AG09319 (cell line): ENCODE data around the gene C9orf50.

ENCODE experiments used
- DNase-seq: peaks from one replicate; pipeline ENCODE4 v3.0.0-alpha.2; 2010; ENCODE audit warnings: low read depth; ENCODE audit errors: extremely low read depth
- TF ChIP-seq, protein P1 (sequence below): IDR thresholded peaks from 2 replicates; pipeline ENCODE4 v1.5.1; 2011; ENCODE audit warnings: low read depth, mild to moderate bottlenecking, inconsistent platforms, low read length, moderate library complexity

The C9orf50 gene

DNA sequence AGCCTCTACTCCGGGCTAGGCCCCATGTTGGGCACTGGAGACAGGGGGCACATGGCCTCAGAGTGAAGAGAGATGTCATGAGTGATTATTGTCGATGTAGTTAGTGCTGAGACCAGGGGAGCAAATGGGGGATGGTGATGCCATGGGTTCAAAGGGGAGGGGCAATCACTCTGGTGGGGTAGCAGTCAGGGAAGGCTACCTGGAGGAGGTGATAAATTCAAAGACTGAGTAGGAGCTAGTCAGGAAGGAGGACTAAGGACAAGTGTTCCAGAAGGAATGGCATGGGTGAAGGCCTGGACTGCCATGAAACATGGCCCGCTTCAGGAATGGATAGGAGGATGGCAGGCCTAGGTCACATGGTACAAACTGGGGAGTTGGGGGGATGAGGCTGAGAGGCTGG is 41.6 kb downstream of the C9orf50 start:
- no peak for DNase-seq
- TF ChIP-seq, protein P1, sequence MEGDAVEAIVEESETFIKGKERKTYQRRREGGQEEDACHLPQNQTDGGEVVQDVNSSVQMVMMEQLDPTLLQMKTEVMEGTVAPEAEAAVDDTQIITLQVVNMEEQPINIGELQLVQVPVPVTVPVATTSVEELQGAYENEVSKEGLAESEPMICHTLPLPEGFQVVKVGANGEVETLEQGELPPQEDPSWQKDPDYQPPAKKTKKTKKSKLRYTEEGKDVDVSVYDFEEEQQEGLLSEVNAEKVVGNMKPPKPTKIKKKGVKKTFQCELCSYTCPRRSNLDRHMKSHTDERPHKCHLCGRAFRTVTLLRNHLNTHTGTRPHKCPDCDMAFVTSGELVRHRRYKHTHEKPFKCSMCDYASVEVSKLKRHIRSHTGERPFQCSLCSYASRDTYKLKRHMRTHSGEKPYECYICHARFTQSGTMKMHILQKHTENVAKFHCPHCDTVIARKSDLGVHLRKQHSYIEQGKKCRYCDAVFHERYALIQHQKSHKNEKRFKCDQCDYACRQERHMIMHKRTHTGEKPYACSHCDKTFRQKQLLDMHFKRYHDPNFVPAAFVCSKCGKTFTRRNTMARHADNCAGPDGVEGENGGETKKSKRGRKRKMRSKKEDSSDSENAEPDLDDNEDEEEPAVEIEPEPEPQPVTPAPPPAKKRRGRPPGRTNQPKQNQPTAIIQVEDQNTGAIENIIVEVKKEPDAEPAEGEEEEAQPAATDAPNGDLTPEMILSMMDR, result no peak

DNA sequence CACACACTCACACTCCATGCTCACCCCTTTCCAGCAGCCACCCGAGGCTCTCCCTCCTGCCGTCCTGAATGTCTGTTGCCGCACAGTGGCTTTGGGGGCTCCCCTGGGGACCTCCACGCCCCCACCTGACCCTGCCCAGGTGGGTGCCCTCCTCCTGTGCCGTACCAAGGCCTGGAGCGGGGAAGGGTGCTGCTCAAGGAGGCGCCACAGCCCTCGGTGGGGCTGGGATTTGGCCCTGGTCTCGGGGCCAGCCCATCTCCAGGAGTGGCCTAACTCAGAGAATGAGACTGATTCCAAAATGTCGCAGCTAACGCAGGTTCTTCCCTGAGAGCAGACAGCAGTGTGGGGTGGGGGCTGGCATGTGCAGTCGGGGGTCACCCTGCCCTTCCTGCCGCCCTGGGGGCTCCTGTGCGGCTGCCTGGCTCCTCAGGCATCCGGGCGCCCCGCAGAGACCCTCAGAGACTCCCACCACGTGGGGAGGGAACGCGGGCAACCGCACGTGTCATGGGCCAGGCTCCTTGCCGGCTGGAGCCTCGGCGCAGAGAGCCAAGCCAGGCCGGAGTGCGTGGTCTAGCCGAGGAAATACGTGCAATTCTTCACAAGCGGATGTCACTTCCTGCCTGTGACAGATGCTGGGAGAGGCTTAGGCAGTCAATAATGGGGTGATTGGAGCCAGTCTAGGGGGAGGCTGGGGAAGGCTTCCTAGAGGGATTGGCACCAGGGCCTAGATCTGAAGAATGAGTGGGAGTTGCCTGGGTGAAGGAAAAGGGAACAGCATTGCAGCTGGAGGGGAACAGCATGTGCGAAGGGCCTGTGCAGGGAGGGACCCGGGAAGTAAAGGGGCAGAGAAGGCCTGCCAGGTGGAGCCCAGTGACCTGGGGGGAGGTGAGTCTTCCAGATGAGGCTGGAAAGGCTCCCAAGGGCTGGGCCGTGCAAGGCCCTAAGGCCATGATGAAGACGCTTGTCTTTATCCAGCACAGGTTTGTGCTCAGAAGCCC is 44.1 kb downstream of the C9orf50 start:
- no peak for DNase-seq
- TF ChIP-seq, protein P1, result no peak

DNA sequence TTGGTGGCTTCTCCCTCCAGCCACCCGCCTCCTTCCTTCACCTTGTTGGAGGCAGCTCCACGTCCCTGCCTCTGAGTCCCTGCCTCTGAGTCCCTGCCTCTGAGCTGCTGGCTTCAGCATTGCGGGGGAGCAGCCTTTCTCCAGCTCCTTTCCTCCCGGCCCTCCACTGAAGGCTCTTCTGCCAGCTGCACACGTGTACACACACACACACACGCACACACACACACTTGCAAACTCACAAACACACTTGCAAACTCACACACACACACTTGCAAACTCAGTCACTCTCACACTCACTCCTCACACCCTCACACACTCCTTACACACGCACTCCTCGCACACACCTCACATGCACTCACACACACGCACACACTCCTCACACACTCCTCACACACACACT is 45.1 kb downstream of the C9orf50 start:
- TF ChIP-seq, protein P1, result no peak
- no peak for DNase-seq

DNA sequence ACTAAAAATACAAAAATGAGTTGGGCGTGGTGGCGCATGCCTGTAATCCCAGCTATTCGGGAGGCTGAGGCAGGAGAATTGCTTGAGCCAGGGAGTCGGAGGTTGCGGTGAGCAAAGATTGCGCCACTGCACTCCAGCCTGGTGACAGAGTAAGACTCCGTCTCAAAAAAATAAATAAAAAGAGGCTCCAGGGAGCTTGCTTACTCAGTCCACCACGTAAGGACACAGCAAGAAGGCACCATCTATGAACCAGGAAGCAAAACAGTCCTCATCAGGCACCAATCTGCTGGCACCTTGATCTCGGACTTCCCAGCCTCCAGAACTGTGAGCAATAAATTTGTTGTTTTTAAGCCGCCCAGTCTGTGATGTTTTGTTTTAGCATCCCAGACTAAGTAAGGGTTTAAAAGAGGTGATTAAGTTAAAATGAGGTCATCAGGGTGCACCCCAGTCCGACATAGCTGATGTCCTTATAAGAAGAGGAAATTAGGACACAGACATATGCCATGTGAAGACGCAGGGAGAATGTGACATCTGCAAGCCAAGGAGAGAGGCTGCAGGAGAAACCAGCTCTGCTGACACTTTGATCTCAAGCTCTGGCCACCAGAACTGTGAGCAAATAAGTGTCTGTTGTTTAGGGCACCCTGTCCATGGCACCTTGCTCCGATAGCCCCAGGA is 45.9 kb downstream of the C9orf50 start:
- TF ChIP-seq, protein P1, result no peak
- no peak for DNase-seq

DNA sequence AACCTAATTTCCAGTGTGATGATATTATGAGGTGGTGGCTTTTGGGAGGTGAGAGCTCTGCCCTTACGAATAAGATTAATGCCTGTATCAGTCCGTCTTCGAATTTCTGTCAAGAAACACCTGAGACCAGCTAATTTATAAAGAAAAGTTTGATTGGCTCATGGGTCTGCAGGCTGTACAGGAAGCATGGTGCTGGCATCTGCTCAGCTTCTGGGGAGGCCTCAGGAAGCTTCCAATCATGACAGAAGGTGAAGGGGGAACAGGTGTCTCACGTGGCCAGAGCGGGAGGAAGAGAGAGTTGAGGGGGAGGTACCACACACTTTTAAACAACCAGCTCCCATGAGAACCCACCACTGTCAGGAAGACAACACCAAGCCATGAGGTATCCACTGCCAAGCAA is 46.9 kb downstream of the C9orf50 start:
- TF ChIP-seq, protein P1, result no peak
- no peak for DNase-seq

DNA sequence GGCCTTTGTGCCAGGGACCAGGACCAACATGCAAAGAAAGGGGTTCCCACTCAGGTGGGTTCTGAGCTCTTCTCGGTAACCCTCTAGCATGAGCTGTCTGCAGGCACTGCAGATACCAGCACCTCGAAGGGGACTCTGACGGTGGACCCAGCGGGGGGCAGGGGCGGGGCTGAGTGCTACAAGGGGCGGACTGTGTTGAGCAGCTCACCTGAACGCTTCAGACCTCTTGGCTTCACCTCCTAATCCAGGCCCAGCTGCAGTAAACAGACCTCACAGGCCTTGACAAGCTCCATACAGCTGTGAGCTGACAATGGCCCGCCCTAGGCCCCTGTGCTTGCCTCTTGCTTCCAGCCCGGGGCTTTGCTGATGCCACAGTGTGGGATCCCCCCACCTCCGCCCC is 48.4 kb downstream of the C9orf50 start:
- TF ChIP-seq, protein P1, result no peak
- DNase-seq, result no peak

DNA sequence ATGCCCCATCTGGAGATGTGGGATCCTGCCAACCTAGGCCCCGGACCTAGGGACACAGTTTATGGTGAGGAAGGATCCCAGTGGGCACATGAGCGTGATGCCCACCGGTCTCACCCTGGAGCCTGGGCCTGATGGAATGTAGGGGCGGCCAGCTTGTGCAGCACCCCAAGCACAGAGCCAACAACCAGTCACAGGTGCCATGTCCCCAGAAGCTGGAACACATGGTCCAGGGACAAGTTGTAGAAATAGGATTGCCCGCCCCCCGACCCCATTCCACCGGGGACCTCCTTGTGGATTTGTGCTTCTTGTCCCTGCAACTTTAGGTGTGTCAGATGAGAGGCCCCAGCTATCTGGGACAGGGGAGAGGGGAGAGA is 48.9 kb downstream of the C9orf50 start:
- TF ChIP-seq, protein P1, result no peak
- no peak for DNase-seq
